Mesendoderm (in vitro differentiated cells): ENCODE measurements around the gene CELF1.

Source experiments
- DNase-seq: peaks from one replicate; pipeline ENCODE4 v3.0.0; 2013
- H2AK5ac ChIP-seq: 2 replicates; pipeline ENCODE4 v1.6.1; 2013; ENCODE audit warnings: low read length, inconsistent platforms
- H2BK120ac ChIP-seq: 2 replicates; pipeline ENCODE4 v1.6.1; 2013; ENCODE audit warnings: low read depth, mild to moderate bottlenecking, low read length, moderate library complexity, mixed read lengths
- H2BK15ac ChIP-seq: replicated peaks from 2 replicates; pipeline ENCODE4 v1.6.1; 2013; ENCODE audit warnings: low read depth, mild to moderate bottlenecking, moderate library complexity
- H2BK5ac ChIP-seq: 2 replicates; pipeline ENCODE4 v1.6.1; 2013; ENCODE audit warnings: low read length, inconsistent platforms
- H3K18ac ChIP-seq: 2 replicates; pipeline ENCODE4 v1.6.1; 2013; ENCODE audit warnings: mild to moderate bottlenecking, low read length, mixed read lengths
- H3K23ac ChIP-seq: one replicate; pipeline ENCODE4 v1.6.1; 2013; ENCODE audit warnings: low read length
- H3K27ac ChIP-seq: 2 replicates; pipeline ENCODE4 v1.5.1; 2013; ENCODE audit warnings: low read depth, mild to moderate bottlenecking, inconsistent platforms, low read length, moderate library complexity
- H3K27me3 ChIP-seq: 2 replicates; pipeline ENCODE4 v1.6.1; 2013; ENCODE audit warnings: low read length, control low read depth, mild to moderate bottlenecking, inconsistent platforms; ENCODE audit not compliant: insufficient read depth, poor library complexity
- H3K36me3 ChIP-seq: 2 replicates; pipeline ENCODE4 v1.6.1; 2013; ENCODE audit warnings: low read length, inconsistent platforms; ENCODE audit not compliant: control insufficient read depth, insufficient read depth
- H3K4ac ChIP-seq: one replicate; pipeline ENCODE4 v1.6.1; 2013; ENCODE audit warnings: low read depth, mild to moderate bottlenecking, low read length, moderate library complexity
- H3K4me1 ChIP-seq: 2 replicates; pipeline ENCODE4 v1.6.1; 2013; ENCODE audit warnings: low read depth, low read length, inconsistent platforms; ENCODE audit not compliant: control insufficient read depth
- H3K4me2 ChIP-seq: 2 replicates; pipeline ENCODE4 v1.6.1; 2013; ENCODE audit warnings: low read length
- H3K4me3 ChIP-seq: 2 replicates; pipeline ENCODE4 v1.5.1; 2013; ENCODE audit warnings: mild to moderate bottlenecking, low read length
- H3K56ac ChIP-seq: one replicate; pipeline ENCODE4 v1.6.1; 2013; ENCODE audit warnings: low read length
- H3K79me1 ChIP-seq: 2 replicates; pipeline ENCODE4 v1.6.1; 2013; ENCODE audit warnings: low read length, inconsistent platforms
- H3K79me2 ChIP-seq: 2 replicates; pipeline ENCODE4 v1.6.1; 2013; ENCODE audit warnings: mild to moderate bottlenecking, low read length; ENCODE audit not compliant: control insufficient read depth, insufficient read depth
- H3K9ac ChIP-seq: 2 replicates; pipeline ENCODE4 v1.6.1; 2013; ENCODE audit warnings: low read length, inconsistent platforms
- H4K5ac ChIP-seq: one replicate; pipeline ENCODE4 v1.6.1; 2013; ENCODE audit warnings: low read length
- H4K8ac ChIP-seq: one replicate; pipeline ENCODE4 v1.6.1; 2013; ENCODE audit warnings: low read depth, mild to moderate bottlenecking, control low read depth, low read length, moderate library complexity
- WGBS: extraction: QIAGEN DNeasy Blood & Tissue Kit; methylation state at CpG from one replicate; pipeline ENCODE4 v1.1.7; 2013; ENCODE audit warnings: low lambda C conversion rate, missing lambda C conversion rate; ENCODE audit not compliant: insufficient coverage; ENCODE audit errors: extremely low coverage; 5-methylcytosine and 5-hydroxymethylcytosine counted together

CELF1 gene

GRCh38 chr11:47593492-47593933, 40.6 kb upstream of the CELF1 start:
- no peaks in the 10 kb centered on the region for H3K79me1 ChIP-seq
- no peak overlapping the region for H3K23ac ChIP-seq
- H3K27ac ChIP-seq = no peak overlapping the region
- peaks cover 2% of the 10 kb centered on the region for H3K4me1 ChIP-seq
- no peaks in the 10 kb centered on the region for H3K36me3 ChIP-seq
- H4K5ac ChIP-seq = no peak overlapping the region
- WGBS = no CpG with 5 or more reads among the region's 6 CpGs
- no peaks in the 10 kb centered on the region for H3K79me2 ChIP-seq
- H3K56ac ChIP-seq = peak overlapping the region; percentile 15
- H3K4me2 ChIP-seq = peak overlapping the region; percentile 96
- no peak for DNase-seq
- H3K9ac ChIP-seq = peak overlapping the region; percentile 69
- H4K8ac ChIP-seq = no peak overlapping the region
- H3K4me3 ChIP-seq = peak overlapping the region; percentile 43
- H2BK120ac ChIP-seq = no peak overlapping the region
- peaks cover 16% of the 10 kb centered on the region for H3K27me3 ChIP-seq
- H2AK5ac ChIP-seq = no peak overlapping the region
- H2BK5ac ChIP-seq = no peak overlapping the region
- H3K18ac ChIP-seq = no peak overlapping the region
- H3K4ac ChIP-seq = no peak overlapping the region
- H2BK15ac ChIP-seq = no peak overlapping the region

- Histone ChIP-seq H3K9ac (no peak overlapping the region), H3K4me2 (no peak overlapping the region), H2BK15ac (no peak overlapping the region), H3K27me3 (peaks cover 16% of the 10 kb centered on the region), H2AK5ac (no peak overlapping the region), H2BK120ac (no peak overlapping the region), H3K56ac (no peak overlapping the region), H3K23ac (no peak overlapping the region), H3K27ac (no peak overlapping the region), H3K4me3 (no peak overlapping the region), H3K36me3 (no peaks in the 10 kb centered on the region), H4K8ac (no peak overlapping the region), H4K5ac (no peak overlapping the region), H3K18ac (no peak overlapping the region), H3K4ac (no peak overlapping the region), H3K4me1 (peaks cover 2% of the 10 kb centered on the region), H3K79me2 (no peaks in the 10 kb centered on the region), H2BK5ac (no peak overlapping the region), H3K79me1 (no peaks in the 10 kb centered on the region)
- DNase-seq = no peak
- no CpG with 5 or more reads among the region's 2 CpGs for WGBS
Observed at GRCh38 chr11:47592970-47593369, 40.0 kb upstream of the CELF1 start.

DNA sequence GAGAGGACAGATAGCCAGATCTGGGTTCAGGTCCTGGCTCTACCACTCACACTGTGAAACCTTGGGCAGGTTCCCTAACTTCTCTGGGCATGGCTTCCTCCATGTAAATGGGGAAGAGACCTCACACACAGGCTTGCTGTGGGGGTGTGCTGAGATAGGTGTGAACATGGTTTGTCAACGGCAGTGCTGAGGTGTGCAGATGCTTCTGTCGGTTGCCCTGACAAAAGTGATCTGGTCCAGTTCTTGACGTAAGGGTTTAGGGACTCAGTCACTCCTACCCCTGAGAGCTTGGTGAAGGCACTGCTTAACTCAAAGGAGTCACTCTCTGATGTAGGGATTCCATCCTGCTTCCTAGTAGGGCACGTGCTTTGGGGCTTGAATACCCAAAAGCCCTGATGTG, 39.3 kb upstream of the CELF1 start:
- no CpG with 5 or more reads among the region's 4 CpGs for WGBS

GRCh38 chr11:47591764-47592163, 38.8 kb upstream of the CELF1 start:
- no peak overlapping the region for H3K27ac ChIP-seq
- DNase-seq = peak; percentile 36
- WGBS = no CpG with 5 or more reads among the region's 7 CpGs
- H2BK120ac ChIP-seq = no peak overlapping the region
- H3K56ac ChIP-seq = peak overlapping the region; percentile 1
- peaks cover 2% of the 10 kb centered on the region for H3K4me1 ChIP-seq
- H4K8ac ChIP-seq = no peak overlapping the region
- no peaks in the 10 kb centered on the region for H3K79me1 ChIP-seq
- H3K4ac ChIP-seq = no peak overlapping the region
- no peak overlapping the region for H3K4me3 ChIP-seq
- peak overlapping the region; percentile 21 for H3K9ac ChIP-seq
- peaks cover 16% of the 10 kb centered on the region for H3K27me3 ChIP-seq
- no peaks in the 10 kb centered on the region for H3K79me2 ChIP-seq
- H2AK5ac ChIP-seq = no peak overlapping the region
- H4K5ac ChIP-seq = no peak overlapping the region
- no peaks in the 10 kb centered on the region for H3K36me3 ChIP-seq
- H3K4me2 ChIP-seq = no peak overlapping the region
- H3K23ac ChIP-seq = peak overlapping the region; percentile 80
- no peak overlapping the region for H2BK5ac ChIP-seq
- no peak overlapping the region for H2BK15ac ChIP-seq
- no peak overlapping the region for H3K18ac ChIP-seq

More for the DNA sequence above, 39.3 kb upstream of the CELF1 start:
- no peak overlapping the region for H2AK5ac ChIP-seq
- H3K4me2 ChIP-seq = no peak overlapping the region
- H3K9ac ChIP-seq = no peak overlapping the region
- peaks cover 16% of the 10 kb centered on the region for H3K27me3 ChIP-seq
- peaks cover 2% of the 10 kb centered on the region for H3K4me1 ChIP-seq
- no peaks in the 10 kb centered on the region for H3K79me1 ChIP-seq
- H2BK15ac ChIP-seq = no peak overlapping the region
- no peak overlapping the region for H2BK5ac ChIP-seq
- no peak overlapping the region for H3K18ac ChIP-seq
- no peak overlapping the region for H3K4me3 ChIP-seq
- DNase-seq = no peak
- H4K5ac ChIP-seq = no peak overlapping the region
- H3K4ac ChIP-seq = no peak overlapping the region
- no peaks in the 10 kb centered on the region for H3K79me2 ChIP-seq
- H3K36me3 ChIP-seq = no peaks in the 10 kb centered on the region
- no peak overlapping the region for H3K23ac ChIP-seq
- no peak overlapping the region for H3K27ac ChIP-seq
- no peak overlapping the region for H2BK120ac ChIP-seq
- no peak overlapping the region for H4K8ac ChIP-seq
- no peak overlapping the region for H3K56ac ChIP-seq

DNA sequence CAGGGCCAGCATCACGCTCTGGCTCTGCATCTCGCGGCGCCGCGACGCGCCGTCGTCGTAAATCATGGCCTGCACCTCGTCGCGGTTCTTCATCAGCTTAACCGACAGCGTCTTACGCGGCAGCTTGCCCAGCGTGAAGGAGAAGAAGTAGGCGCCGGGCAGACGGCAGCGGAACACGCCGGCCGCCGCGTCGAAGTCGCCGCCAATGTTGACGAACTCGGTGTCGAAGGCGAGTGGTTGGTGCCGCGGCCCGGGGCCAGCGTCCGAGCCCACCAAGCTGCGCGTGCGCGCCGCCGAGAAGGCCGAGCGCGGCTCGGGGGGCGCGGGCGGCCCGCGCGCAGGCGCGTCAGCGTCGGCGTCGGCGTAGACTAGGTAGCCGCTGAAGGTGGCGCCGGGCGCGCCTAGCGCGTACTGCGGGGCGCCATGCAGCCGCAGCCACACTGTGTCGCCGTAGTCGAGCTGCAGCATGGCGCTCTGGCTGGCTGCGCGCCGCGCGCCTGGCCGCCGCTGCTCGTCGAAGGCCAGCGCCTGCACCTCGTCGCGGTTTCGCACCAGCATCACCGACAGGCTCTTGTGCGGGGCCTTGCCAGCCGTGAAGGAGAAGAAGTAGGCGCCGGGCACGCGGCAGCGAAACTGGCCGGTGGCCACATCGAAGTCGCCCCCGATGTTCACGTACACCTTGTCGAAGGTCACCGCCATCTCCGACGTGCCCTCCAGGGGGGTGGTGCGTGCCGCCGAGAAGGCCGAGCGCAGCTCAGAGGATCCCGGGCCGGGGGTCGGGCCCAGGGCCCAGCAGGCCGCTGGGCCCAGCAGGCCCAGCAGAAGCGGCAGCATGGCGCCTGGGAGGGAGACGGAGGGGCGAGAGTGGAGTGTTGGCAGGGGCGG, 37.3 kb upstream of the CELF1 start:
- no CpG with 5 or more reads among the region's 122 CpGs for WGBS
- no peak overlapping the region for H3K18ac ChIP-seq
- H3K27me3 ChIP-seq = peaks cover 16% of the 10 kb centered on the region
- no peak overlapping the region for H4K8ac ChIP-seq
- H2BK5ac ChIP-seq = no peak overlapping the region
- H3K9ac ChIP-seq = no peak overlapping the region
- no peak overlapping the region for H3K56ac ChIP-seq
- H3K27ac ChIP-seq = no peak overlapping the region
- H2BK120ac ChIP-seq = no peak overlapping the region
- no peak overlapping the region for H4K5ac ChIP-seq
- no peak overlapping the region for H2BK15ac ChIP-seq
- H3K79me1 ChIP-seq = no peaks in the 10 kb centered on the region
- H2AK5ac ChIP-seq = no peak overlapping the region
- H3K4me1 ChIP-seq = peaks cover 2% of the 10 kb centered on the region
- no peak for DNase-seq
- H3K4me3 ChIP-seq = no peak overlapping the region
- no peaks in the 10 kb centered on the region for H3K36me3 ChIP-seq
- no peak overlapping the region for H3K23ac ChIP-seq
- no peaks in the 10 kb centered on the region for H3K79me2 ChIP-seq
- H3K4ac ChIP-seq = no peak overlapping the region
- no peak overlapping the region for H3K4me2 ChIP-seq
